Glutamatergic neuron (in vitro differentiated cells): ENCODE results near the gene CCHCR1. TPM values are rescaled to one million over a fixed set of nuclear protein-coding genes. Genes with fewer than 3 reads are reported as not detected.
A peak's percentile ranks its signal among the peaks of the same experiment; 100 is the strongest.

ENCODE experiments used
- DNase-seq: peaks from one replicate; pipeline ENCODE4 v3.0.0; 2022
- H3K27ac Mint-ChIP-seq: one replicate; pipeline ENCODE4 v1.8.0; 2020; ENCODE audit warnings: mild to moderate bottlenecking, mixed read lengths, inconsistent platforms; ENCODE audit not compliant: unreplicated experiment
- H3K27me3 Mint-ChIP-seq: one replicate; pipeline ENCODE4 v1.8.0; 2020; ENCODE audit warnings: mild to moderate bottlenecking, moderate library complexity, mixed read lengths, inconsistent platforms; ENCODE audit not compliant: unreplicated experiment
- H3K36me3 Mint-ChIP-seq: one replicate; pipeline ENCODE4 v1.8.0; 2020; ENCODE audit warnings: mild to moderate bottlenecking, mixed read lengths, inconsistent platforms; ENCODE audit not compliant: unreplicated experiment
- H3K4me1 Mint-ChIP-seq: one replicate; pipeline ENCODE4 v1.8.0; 2020; ENCODE audit warnings: mild to moderate bottlenecking, low read depth, mixed read lengths, inconsistent platforms; ENCODE audit not compliant: unreplicated experiment
- H3K4me3 Mint-ChIP-seq: one replicate; pipeline ENCODE4 v1.8.0; 2020; ENCODE audit warnings: mild to moderate bottlenecking, mixed read lengths, inconsistent platforms; ENCODE audit not compliant: unreplicated experiment
- H3K9me3 Mint-ChIP-seq: one replicate; pipeline ENCODE4 v1.8.0; 2020; ENCODE audit warnings: mild to moderate bottlenecking, moderate library complexity, mixed read lengths, inconsistent platforms; ENCODE audit not compliant: unreplicated experiment
- total RNA-seq: library from RNA; stranded (reverse); fragmentation: NEBNext Ultra II Directional; extraction: Animal tissue kit (Norgen Biotek cat#: 25700); gene quantifications from one replicate; pipeline ENCODE4 v1.2.1, GENCODE V29; 2021; ENCODE audit not compliant: unreplicated experiment
- TF ChIP-seq, protein P1 (sequence below): fragments of 200-600 bp; sonication (generic); IDR thresholded peaks from one replicate; pipeline ENCODE4 v1.5.0; 2021; ENCODE audit not compliant: partially characterized antibody, unreplicated experiment

Gene CCHCR1
- total RNA-seq, 1 donor from 2014 or later = 28.7 TPM

DNA sequence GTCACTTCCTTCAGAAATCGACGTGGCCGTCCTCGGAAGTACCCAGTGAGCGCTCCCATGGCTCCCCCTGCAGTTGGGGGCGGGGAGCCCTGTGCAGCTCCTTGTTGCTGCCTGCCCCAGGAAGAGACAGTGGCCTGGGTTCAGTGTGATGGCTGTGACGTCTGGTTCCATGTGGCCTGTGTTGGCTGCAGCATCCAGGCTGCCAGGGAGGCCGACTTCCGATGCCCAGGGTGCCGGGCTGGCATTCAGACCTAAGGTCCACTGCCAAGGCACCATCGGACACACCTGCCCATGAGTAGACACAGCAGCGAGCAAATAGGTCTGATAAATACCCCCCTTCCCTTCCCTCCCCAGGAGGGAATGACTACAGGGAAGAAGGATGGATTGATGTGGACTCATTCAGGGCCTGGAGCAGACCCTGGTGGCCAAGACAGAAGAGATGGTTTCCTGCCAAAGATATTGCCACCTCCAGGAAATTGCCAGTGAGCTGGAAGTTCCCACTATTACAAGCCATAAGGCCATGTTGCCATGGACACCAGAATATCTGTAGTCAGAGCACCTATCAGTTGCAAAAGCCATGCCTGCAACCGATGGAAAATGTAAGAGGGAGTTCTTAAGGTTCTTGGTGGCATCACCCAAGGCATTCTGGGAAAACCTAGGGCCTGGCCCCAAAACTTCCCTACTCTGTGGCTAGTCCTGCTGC, 5.0 kb upstream of the CCHCR1 start:
- Mint-ChIP-seq H3K9me3 (peaks cover 2% of the 10 kb centered on the region), H3K4me3 (no peak overlapping the region), H3K4me1 (peaks cover 9% of the 10 kb centered on the region), H3K27ac (no peak overlapping the region), H3K27me3 (no peaks in the 10 kb centered on the region), H3K36me3 (no peaks in the 10 kb centered on the region)
- TF ChIP-seq, protein P1, sequence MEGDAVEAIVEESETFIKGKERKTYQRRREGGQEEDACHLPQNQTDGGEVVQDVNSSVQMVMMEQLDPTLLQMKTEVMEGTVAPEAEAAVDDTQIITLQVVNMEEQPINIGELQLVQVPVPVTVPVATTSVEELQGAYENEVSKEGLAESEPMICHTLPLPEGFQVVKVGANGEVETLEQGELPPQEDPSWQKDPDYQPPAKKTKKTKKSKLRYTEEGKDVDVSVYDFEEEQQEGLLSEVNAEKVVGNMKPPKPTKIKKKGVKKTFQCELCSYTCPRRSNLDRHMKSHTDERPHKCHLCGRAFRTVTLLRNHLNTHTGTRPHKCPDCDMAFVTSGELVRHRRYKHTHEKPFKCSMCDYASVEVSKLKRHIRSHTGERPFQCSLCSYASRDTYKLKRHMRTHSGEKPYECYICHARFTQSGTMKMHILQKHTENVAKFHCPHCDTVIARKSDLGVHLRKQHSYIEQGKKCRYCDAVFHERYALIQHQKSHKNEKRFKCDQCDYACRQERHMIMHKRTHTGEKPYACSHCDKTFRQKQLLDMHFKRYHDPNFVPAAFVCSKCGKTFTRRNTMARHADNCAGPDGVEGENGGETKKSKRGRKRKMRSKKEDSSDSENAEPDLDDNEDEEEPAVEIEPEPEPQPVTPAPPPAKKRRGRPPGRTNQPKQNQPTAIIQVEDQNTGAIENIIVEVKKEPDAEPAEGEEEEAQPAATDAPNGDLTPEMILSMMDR = no peak
- DNase-seq = no peak

DNA sequence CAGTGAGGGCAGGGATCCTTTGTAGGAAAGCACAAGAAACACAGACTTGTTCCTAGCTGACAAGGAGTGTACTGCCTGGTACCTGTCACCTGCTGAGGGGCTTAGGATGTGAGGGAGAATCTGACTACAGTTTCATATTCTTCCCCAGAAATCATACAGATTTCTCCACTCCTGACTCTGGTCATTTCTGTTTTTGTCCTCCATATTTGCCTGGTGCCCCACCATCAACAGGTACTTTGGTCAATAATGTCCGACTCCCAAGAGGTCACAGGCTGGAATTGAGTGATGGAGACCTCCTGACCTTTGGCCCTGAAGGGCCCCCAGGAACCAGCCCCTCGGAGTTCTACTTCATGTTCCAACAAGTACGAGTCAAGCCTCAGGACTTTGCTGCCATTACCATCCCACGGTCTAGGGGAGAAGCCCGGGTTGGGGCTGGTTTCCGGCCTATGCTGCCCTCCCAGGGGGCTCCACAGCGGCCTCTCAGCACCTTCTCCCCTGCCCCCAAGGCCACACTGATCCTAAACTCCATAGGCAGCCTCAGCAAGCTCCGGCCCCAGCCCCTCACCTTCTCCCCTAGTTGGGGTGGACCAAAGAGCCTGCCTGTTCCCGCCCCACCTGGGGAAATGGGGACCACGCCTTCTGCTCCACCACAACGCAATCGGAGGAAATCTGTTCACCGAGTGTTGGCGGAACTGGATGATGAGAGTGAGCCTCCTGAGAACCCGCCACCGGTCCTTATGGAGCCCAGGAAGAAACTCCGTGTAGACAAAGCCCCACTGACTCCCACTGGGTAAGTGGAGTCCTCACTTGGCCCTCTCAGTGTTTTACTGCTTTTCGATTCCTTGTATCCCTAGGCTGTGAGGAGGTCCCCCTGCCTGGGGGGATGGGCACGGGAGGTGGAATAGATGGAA, 3.9 kb upstream of the CCHCR1 start:
- no peak overlapping the region for H3K4me3 Mint-ChIP-seq
- TF ChIP-seq, protein P1 = no peak
- H3K27ac Mint-ChIP-seq = no peak overlapping the region

DNA sequence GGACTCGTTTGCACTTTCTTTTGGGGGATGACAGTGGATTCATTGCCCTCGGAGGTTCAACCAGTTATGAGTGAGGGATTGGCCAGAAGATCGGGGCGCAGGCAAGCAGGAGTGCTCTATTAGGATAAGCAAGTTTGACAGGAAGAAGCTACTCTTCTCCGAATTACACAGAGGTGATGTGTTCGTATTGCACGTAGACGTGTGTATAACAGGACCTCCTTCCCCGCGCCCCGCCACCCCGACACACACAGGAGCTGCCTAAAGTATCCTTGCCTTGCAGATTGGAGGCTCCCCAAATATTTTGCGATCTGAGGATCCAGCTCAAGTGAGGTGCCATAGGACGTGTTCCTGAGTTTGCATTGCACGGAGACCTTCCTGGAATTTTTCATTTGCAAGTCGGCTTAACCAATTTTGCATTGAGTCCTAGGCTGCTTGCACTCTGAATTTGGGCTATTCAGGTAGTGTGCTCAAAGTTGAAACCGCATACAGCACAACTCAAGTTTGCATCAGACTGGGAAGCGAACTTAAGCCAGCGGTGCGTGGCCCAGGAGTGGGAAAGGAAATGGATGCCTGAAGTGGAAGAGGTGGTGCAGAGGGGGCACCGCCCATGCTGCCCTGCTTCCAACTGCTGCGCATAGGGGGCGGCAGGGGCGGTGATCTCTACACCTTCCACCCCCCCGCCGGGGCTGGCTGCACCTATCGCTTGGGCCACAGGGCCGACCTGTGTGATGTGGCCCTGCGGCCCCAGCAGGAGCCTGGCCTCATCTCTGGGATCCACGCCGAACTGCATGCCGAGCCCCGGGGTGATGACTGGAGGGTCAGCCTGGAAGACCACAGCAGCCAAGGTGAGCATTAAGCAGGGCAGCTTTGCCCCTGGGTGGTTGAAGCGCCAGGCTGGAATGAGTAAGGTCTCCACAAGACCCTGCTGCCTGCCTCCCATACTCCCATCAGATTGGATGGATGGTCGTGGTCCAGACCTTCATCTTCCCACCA, 1.6 kb upstream of the CCHCR1 start:
- H3K4me1 Mint-ChIP-seq = peaks cover 3% of the 10 kb centered on the region
- peak overlapping the region; percentile 93 for H3K4me3 Mint-ChIP-seq
- TF ChIP-seq, protein P1 = no peak
- H3K36me3 Mint-ChIP-seq = no peaks in the 10 kb centered on the region
- no peak for DNase-seq
- no peak overlapping the region for H3K27ac Mint-ChIP-seq
- peaks cover 2% of the 10 kb centered on the region for H3K9me3 Mint-ChIP-seq
- no peaks in the 10 kb centered on the region for H3K27me3 Mint-ChIP-seq

More for the DNA sequence above, 3.9 kb upstream of the CCHCR1 start:
- no peaks in the 10 kb centered on the region for H3K27me3 Mint-ChIP-seq
- H3K4me1 Mint-ChIP-seq = peaks cover 9% of the 10 kb centered on the region
- H3K9me3 Mint-ChIP-seq = peaks cover 2% of the 10 kb centered on the region
- DNase-seq = no peak
- no peaks in the 10 kb centered on the region for H3K36me3 Mint-ChIP-seq

DNA sequence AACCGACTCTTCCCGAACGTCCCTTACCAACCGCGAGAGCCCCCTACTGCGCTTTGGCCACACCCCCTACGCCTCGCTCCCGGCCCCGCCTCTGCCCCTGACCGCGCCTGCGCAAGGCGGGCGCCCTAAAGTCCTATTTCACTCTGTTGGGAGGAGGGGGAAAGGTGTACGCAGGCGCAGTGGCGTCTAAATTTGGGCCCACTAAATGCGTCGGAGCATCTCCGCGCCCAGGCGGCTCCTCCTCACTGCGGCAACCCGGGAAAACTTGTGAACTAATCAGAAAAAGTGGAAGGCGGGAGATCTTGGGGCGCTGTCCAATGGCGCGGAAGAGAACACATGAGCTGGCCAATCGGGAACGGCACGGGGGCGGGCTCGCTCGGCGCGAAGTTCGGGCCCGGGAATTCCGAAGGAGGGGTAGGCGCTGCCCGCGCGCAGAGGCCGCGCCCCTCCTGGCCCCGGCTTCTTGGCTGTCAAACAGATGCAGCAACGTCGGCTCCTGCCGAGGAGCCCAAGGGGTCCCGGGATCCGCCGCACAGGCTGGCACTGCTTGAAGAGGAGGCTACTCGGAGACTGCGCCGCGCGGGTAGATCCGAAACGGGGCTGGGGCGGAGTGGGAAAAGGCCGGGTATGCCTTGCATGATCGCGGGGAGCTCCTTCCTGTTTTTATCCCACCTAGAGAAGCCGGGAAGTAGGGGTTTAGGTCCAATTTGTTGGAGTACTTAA, 699 bp upstream of the CCHCR1 start, which contains the start of gene TCF19:
Gene TCF19 (plus strand): TSS at position 450 of the 723 bp plus-strand sequence. CDS start 881 bp downstream, outside the sequence.
- Mint-ChIP-seq H3K27me3 (no peaks in the 10 kb centered on the region), H3K36me3 (no peaks in the 10 kb centered on the region), H3K9me3 (peaks cover 2% of the 10 kb centered on the region), H3K4me1 (peaks cover 3% of the 10 kb centered on the region), H3K27ac (peak within 1 kb of the TSS; percentile 48), H3K4me3 (peak within 1 kb of the TSS; percentile 93)
- TF ChIP-seq, protein P1 = no peak
- peak; percentile 99 for DNase-seq
